DMS79 (cell line): ENCODE results near the gene LRP5.
"Not testable (repeated sequence)": the region's sequence is repeated elsewhere in the genome, so short reads cannot be mapped to it uniquely, and the experiment has no call there.

Source experiments
- DNase-seq: peaks from one replicate; lab custom pipeline; 2025; lab: John Stamatoyannopoulos, UW

Gene LRP5

DNA sequence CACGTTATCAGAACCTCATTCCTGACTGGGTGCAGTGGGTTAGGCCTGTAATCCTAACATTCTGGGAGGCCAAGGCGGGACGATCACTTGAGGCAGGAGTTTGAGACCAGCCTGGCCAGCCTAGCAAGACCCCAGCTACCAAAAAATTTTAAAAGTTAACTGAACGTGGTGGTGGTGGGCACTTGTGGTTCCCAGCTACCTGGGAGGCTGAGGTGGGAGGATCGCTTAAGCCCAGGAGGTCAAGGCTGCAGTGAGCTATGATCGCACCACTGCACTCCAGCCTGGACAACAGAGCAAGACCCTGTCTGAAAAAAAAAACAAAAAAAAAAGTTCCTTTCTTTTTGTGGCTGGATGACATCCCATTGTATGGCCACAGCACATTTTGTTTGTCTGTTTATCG, 80.4 kb downstream of the LRP5 start:
- no peak for DNase-seq

DNA sequence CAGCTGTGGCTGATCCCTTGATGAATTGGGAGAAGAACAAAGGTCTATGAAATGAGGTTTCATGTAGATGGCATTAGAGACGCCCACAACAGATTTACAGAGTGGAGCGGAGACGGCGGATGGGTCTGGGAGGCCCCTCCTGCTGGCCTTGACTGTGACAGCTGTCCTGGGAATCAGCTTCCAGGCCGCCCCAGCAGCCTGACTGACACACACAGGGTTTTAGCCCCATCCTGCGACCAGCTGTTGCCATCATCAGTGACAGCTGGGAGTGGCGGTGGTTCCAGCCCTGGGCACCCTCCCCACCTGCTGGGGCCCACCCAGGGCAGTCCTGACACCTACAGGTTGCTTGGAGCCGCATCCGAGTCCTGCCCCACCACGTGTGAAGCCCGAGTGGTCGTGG, 84.1 kb downstream of the LRP5 start:
- DNase-seq, result no peak

DNA sequence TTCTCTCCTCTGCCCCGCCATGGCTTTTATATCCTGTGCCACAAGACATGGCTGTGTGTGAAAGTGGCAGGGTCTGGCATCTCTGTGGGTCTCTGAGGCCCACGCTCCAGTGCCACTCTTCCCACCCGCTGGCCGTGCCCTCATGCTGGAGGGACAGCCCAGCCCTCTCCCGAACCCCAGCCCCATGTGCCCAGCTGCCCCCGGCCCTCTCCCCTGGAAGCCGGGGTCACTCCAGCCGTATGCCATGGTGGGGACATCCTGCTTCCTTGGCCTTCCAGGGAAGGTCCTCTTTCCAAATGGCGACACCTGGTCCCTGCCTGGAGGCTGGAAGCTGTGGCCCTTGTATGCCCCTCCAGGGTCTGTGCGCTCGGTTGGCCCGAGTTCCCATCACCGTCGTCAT, 84.9 kb downstream of the LRP5 start:
- DNase-seq, result no peak

DNA sequence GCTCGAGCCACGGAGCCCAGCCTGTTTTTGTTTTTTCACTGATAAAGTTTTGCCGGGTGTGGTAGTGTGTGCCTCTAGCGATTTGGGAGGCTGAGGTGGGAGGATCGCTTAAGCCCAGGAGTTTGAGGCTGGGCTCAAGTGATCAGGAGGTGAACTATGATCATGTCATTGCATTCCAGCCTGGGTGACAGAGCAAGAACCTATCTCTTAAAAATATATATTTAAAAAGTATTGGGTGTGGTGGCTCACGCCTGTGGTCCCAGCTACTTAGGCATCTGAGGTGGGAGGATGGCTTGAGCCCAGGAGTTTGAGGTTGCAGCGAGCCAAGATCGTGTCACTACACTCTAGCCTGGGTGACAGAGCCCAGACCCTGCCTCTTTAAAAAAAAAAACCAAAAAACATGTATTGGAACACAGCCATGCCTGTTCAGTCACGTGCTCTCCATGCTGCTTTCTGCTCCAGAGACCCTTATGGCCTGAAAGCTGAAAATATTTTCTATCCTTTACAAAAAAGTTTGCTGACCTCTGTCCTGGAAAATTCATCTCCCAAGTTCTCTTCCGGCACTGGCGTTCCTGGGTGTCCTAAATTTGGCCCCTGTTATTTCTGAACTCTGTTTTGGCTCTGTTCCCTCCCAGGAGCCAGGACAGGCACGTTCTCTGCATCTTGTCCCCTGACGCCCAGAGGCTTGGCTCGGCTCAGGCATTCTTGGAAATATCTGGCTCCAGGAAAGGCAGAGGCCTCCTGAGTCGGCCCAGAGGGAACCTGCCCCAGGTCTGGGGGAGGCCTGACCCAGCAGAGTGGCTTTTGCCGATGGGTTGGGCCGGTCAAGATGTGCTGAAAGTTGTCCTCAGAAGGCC, 86.8 kb downstream of the LRP5 start:
- no peak for DNase-seq

DNA sequence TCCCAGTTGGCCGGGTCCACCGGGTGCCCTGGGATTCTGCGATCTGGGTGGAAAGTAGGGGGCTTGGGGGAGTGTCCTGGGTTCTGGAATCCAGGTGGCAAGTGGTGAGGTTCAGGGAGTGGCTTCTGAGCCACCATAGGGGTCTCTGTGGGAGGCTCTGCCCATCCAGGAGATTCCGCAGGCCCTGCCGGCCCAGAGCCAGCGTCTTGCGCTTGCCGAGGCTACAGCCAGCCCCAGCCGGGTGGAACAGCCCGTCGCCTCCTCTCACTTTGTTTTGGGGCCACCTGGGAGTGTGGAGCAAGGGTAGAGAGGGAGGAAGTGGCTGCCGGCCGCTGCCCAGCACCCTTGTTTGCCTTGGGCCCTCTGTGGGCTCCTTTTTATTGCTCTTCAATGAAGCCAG, 87.5 kb downstream of the LRP5 start:
- DNase-seq, result no peak

DNA sequence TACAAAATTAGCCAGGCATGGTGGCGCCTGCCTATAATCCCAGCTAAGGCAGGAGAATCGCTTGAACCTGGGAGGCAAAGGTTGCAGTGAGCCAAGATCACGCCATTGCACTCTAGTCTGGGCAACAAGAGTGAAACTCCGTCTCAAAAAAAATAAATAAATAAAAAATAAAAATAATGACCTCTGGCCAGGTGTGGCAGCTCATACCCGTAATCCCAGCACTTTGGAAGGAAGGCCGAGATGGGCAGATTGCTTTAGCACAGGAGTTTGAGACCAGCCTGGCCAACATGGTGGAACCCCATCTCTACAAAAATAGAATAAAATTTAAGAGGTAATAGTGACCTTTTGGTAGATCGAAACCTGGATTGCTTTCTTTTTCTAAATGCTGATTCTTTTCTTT, 88.2 kb downstream of the LRP5 start:
- DNase-seq, result not testable (repeated sequence)

DNA sequence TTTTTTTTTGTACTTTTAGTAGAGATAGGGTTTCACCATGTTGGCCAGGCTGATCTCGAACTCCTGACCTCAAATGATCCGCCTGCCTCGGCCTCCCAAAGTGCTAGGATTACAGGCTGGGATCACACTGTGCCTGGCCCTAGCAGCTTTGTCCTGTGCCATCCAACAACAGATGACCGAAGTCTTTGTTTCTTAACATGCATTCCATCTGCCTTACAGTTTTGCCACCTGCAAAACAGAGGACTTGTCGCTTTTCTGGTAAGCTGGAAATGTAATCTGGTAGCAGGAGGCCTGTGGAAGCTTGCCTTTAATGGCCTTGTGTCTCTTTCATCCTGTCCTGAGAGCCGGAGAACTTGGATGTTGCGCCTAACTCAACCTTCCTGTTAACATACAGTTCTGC, 89.5 kb downstream of the LRP5 start:
- DNase-seq, result no peak

DNA sequence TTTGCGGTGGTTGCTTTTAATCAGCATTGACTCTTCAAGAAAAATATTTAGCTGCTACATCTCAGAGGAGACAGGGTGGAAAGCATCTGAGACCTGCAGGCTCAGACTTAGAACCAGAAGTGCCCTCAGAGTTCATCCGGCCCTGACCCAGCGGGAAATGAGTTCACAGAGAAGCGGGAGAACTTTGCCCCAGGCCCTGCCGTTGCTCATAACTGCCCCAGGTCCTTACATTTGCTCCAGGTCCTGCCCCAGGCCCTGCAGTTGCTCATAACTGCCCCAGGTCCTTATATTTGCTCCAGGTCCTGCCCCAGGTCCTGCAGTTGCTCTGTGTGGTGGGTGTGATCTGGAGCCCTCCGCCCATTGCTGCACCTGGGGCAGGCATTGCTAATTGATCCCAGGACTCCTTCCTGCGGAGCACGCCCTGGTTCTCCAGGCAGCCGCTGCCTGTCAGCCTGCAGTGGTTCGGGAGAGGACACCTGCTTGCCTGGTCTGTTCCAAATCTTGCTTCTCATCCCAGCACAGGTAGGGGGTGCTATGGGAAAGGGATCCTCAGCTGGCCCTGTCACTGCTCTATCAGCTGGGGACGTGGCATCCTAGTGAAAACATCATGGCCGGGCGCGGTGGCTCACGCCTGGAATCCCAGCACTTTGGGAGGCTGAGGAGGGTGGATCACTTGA, 90.1 kb downstream of the LRP5 start:
- no peak for DNase-seq

DNA sequence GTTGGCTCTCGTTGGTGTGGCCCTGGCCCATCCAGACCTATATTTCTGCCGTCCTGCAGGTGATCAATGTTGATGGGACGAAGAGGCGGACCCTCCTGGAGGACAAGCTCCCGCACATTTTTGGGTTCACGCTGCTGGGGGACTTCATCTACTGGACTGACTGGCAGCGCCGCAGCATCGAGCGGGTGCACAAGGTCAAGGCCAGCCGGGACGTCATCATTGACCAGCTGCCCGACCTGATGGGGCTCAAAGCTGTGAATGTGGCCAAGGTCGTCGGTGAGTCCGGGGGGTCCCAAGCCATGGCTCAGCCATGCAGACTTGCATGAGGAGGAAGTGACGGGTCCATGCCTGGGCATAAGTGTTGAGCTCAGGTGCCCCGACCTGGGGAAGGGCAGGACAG, 91.0 kb downstream of the LRP5 start:
- DNase-seq, result no peak

DNA sequence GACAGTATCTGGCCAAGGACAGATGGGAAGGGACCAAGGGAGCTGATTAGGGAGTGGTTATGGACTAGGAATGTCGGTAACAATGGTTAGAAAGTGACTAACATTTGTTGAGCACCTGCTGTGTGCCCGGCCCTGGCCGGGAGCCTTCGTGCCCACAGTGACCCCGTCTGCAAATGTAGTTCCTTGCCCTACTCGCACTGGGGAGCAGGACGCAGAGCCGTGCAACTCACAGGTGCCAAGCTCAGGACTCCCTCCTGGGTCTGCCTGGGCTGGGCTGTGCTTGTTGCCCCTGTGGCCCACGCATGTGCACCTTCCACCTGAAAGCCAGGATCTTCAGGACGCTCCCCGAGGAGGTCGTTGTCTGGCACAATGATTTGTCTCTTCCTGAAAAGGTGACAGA, 91.4 kb downstream of the LRP5 start:
- no peak for DNase-seq

DNA sequence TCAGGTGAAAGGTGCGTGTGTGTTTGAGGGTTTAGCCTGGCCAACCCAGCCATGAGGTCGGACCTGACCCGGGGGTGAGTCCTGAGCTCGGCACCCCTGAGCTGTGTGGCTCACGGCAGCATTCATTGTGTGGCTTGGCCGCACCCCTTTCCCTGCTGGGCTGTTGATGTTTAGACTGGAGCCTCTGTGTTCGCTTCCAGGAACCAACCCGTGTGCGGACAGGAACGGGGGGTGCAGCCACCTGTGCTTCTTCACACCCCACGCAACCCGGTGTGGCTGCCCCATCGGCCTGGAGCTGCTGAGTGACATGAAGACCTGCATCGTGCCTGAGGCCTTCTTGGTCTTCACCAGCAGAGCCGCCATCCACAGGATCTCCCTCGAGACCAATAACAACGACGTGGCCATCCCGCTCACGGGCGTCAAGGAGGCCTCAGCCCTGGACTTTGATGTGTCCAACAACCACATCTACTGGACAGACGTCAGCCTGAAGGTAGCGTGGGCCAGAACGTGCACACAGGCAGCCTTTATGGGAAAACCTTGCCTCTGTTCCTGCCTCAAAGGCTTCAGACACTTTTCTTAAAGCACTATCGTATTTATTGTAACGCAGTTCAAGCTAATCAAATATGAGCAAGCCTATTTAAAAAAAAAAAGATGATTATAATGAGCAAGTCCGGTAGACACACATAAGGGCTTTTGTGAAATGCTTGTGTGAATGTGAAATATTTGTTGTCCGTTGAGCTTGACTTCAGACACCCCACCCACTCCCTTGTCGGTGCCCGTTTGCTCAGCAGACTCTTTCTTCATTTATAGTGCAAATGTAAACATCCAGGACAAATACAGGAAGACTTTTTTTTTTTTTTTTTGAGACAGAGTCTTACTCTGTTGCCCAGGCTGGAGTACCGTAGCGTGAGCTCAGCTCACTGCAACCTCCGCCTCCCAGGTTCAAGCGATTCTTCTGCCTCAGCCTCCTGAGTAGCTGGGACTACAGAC, 94.2 kb downstream of the LRP5 start:
- DNase-seq, result no peak

DNA sequence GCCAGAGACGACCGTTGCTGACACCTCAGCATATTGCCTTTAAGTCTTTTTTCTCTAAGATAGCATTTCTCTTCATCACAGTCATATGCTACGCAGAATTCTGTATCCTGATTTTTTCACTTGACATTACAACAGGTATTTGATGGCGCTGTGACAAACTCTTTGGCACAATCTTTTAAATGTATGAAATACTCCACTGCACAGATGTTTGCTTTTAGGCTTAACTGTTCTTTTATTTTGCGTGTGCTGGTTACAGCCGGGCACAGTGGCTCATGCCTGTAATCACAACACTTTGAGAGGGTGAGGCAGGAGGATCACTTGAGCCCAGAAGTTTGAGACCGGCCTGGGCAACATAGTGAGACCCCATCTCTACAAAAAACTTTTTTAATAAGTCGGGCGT, 96.1 kb downstream of the LRP5 start:
- DNase-seq, result no peak

DNA sequence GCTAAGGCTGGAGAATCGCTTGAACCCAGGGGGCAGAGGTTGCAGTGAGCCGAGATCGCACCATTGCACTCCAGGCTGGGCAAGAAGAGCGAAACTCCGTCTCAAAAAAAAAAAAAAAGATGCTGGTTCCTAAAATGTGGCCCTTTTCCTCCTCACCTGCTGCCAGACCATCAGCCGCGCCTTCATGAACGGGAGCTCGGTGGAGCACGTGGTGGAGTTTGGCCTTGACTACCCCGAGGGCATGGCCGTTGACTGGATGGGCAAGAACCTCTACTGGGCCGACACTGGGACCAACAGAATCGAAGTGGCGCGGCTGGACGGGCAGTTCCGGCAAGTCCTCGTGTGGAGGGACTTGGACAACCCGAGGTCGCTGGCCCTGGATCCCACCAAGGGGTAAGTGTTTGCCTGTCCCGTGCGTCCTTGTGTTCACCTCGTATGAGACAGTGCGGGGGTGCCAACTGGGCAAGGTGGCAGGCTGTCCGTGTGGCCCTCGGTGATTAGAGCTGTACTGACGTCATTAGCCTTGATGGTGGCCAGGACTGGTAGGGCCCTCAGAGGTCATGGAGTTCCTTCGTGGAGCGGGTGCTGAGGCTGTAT, 97.5 kb downstream of the LRP5 start:
- DNase-seq, result no peak

DNA sequence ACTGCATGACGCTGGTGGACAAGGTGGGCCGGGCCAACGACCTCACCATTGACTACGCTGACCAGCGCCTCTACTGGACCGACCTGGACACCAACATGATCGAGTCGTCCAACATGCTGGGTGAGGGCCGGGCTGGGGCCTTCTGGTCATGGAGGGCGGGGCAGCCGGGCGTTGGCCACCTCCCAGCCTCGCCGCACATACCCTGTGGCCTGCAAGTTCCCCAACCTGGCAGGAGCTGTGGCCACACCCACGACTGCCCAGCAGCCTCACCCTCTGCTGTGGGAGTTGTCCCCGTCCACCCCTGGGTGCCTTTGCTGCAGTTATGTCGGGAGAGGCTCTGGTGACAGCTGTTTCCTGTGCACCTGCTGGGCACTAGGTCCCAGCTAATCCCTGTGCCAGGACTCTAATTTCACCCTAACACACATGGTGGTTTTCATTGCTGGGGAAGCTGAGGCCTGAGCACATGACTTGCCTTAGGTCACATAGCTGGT, 99.2 kb downstream of the LRP5 start:
- DNase-seq, result no peak

DNA sequence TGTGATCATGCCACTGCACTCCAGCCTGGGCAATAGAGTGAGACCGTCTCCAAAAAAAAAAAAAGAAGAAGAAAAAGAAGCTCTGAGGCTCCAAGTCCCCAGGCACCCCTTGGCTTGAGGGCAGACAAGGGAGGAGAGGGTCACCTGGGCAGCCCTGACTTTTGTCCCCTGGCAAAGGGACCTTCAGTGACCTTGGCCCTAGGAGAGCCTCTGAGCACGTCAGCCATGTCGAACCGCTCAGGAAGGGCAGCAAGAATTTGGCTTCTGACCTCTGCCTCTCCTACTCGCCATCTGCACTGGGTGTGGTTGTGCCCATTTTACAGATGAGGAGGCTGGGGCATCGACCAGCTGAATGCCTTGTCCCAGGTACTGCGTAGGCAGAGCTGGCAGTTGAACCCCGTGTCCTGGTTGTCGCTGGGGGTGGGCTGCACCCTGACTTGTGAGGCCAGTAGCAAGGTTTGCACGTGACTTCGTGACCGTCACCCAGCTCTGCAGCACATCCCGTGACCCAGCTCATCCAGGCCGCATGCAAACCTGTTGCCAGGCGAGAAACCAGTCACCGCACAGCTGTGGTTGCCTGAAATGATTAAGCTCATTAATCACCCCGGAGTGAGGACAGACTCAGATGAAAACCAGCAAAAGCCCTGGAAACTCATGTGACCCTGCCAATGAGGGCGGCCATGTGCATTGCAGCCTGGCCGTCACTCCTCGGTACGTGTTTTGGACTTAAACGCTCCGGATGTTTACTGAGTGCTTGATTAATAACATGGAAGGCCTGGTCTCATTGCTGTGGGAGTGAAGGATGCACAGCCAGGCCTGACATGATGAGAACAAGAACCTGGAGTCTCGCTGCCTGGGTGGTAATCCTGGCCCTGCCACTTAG, 100.4 kb downstream of the LRP5 start:
- no peak for DNase-seq

DNA sequence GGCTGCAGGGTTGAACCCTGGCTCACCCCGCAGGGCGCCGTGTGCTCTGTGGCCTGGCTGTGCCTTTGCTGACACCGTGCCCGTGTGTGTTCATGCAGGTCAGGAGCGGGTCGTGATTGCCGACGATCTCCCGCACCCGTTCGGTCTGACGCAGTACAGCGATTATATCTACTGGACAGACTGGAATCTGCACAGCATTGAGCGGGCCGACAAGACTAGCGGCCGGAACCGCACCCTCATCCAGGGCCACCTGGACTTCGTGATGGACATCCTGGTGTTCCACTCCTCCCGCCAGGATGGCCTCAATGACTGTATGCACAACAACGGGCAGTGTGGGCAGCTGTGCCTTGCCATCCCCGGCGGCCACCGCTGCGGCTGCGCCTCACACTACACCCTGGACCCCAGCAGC, 101.2 kb downstream of the LRP5 start:
- DNase-seq, result no peak

DNA sequence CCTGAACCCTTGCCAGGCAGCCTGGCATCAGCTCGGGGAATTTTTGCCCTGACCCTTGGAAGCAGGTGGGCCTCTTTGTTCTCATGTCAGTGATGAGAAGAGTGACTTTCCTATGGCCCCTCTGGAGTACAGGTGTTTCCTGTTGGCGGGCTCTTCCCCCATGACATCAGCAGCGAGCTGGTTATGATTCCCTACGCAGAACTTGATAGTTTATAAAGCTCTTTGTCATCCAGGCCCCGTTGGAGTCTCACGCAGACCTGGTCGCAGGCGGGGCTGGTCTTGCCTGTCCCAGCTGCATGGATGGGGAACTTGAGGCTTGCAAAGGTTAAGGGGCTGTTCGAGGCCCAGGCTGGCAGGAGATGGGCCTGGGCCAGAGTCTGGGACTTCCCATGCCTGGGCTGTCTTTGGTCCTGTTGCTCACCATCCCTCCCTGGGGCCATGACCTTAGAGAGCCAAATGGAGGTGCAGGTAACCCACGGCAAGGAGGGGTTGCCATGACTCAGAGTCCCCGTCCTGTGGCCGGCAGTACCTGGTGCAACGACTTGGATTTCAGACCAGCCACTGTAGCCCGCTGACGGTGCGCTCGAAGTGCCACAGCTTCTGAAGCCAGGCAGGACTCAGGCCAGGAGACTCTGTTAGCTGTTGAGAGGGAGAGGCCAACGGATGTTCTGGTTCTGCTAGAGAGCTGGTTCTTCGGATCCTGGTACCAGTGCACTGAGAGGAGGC, 102.3 kb downstream of the LRP5 start:
- DNase-seq, result no peak

DNA sequence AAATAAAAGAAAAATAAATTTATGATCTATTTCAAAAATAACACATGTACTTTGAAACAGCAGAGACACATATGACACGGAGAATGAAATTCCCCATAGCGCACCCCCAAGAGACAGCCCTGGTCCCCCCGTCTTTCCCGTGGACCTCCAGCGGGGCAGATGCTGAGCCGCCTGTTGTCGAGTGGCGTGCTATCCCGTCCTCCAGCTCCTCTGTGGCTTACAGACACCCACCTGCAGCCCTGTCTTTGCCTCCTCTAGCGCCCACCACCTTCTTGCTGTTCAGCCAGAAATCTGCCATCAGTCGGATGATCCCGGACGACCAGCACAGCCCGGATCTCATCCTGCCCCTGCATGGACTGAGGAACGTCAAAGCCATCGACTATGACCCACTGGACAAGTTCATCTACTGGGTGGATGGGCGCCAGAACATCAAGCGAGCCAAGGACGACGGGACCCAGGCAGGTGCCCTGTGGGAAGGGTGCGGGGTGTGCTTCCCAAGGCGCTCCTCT, 103.7 kb downstream of the LRP5 start:
- no peak for DNase-seq

DNA sequence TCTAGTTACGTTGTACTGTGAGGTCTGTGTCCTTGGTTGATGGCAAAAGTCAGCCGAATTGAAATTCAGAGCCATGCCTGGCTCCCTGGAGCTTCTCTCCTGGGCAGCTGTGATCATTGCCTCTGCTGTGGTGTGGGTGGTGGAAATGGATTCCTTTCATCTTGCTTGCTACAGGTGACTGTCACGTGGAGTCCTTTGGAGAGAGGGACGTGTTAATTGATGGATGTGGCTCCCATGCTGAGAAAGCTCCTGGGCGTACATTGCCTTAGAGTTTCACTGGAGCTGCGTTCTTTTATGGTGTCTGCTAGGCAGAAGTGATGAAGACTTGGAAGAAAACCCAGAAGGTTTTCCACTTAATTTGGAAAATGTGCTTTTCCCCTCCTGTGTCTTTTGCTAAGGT, 106.3 kb downstream of the LRP5 start:
- no peak for DNase-seq

DNA sequence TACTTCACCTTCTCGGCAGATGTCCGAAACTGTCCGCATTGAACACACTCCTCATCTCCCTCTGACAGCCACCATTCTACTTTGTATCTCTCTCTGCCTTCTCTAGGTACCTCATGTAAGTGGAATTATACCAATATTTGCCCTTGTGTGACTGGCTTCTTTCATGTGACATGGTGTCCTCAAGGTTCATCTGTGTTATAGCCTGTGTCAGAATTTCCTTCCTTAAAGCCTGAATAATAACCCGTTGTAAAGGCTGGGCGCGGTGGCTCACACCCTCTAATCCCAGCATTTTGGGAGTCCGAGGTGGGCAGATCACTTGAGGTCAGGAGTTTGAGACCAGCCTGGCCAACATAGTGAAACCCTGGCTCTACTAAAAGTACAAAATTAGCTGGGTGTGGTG, 107.8 kb downstream of the LRP5 start:
- DNase-seq, result no peak
